AG09319 (cell line): Measurements from ENCODE around the gene CETP.

Source experiments
- DNase-seq: peaks from one replicate; pipeline ENCODE4 v3.0.0-alpha.2; 2010; ENCODE audit warnings: low read depth; ENCODE audit errors: extremely low read depth
- CTCF ChIP-seq: IDR thresholded peaks from 2 replicates; pipeline ENCODE4 v1.5.1; 2011; ENCODE audit warnings: low read depth, mild to moderate bottlenecking, inconsistent platforms, low read length, moderate library complexity

CETP gene

GRCh38 chr16:57022445-57022844, 60.7 kb downstream of the CETP start:
- DNase-seq = no peak
- TF ChIP-seq CTCF = no peak

- DNase-seq = no peak
- no peak for TF ChIP-seq CTCF
Measured at GRCh38 chr16:57023541-57024249, 61.9 kb downstream of the CETP start.

GRCh38 chr16:57024894-57025680, 63.3 kb downstream of the CETP start:
- no peak for DNase-seq
- no peak for TF ChIP-seq CTCF

GRCh38 chr16:57025941-57026777, 64.4 kb downstream of the CETP start:
- DNase-seq = no peak
- TF ChIP-seq CTCF = no peak

- no peak for DNase-seq
- no peak for TF ChIP-seq CTCF
Measured at GRCh38 chr16:57026778-57027062, 65.0 kb downstream of the CETP start.

GRCh38 chr16:57027067-57027466, 65.3 kb downstream of the CETP start:
- DNase-seq = no peak
- TF ChIP-seq CTCF = no peak

- TF ChIP-seq CTCF = no peak
- DNase-seq = no peak
Measured at GRCh38 chr16:57028086-57028485, 66.3 kb downstream of the CETP start.
